ENCODE data around the gene SUMO2. TPM values are rescaled to one million over a fixed set of nuclear protein-coding genes. Genes with fewer than 3 reads are reported as not detected.
A peak's percentile ranks its signal among the peaks of the same experiment; 100 is the strongest.

The SUMO2 gene
- total and polyA plus RNA-seq, 2 of the 8 experiments (the other 6 are each of a cell fraction or from before 2014, with no cell fraction given), result 184 to 779 TPM

GRCh38 chr17:75125984-75126383, 56.8 kb downstream of the SUMO2 start:
- Histone ChIP-seq H3K4me3 (ENCODE audit: extremely low read depth in 1 of 4, insufficient read depth in 2 of 4, low read depth in 3 of 4, low read length in 4 of 4) (no peak overlapping the region), H3K9ac (replicated peaks in 1 of 4; ENCODE audit: extremely low read depth in 1 of 4, low read depth in 3 of 4, low read length in 3 of 4) (no peak overlapping the region; a peak in 1 of 7 replicates), H3K4me2 (ENCODE audit: insufficient read depth in 1 of 2, low read depth in 2 of 2, low read length in 2 of 2) (no peak overlapping the region), H2BK12ac (ENCODE audit: low read depth, low read length) (no peak overlapping the region), H3K18ac (ENCODE audit: extremely low read depth, low read length) (no peak overlapping the region), H3K9me3 (ENCODE audit: insufficient read depth in 2 of 2, low read depth in 1 of 2, low read length in 1 of 2) (no peaks in the 10 kb centered on the region), H3K27me3 (replicated peaks in 1 of 4; ENCODE audit: control insufficient read depth in 3 of 4, extremely low read depth in 1 of 4, insufficient read depth in 3 of 4, low read length in 3 of 4) (no peaks in the 10 kb centered on the region; a peak in 1 of 7 replicates), H4K5ac (ENCODE audit: insufficient read length, low read depth, low read length) (no peak overlapping the region), H3K79me1 (ENCODE audit: low read depth, low read length) (no peaks in the 10 kb centered on the region; the same call in 1 of the 2 replicates), H2BK20ac (ENCODE audit: low read length) (no peak overlapping the region), H3K4me1 (replicated peaks in 1 of 4; ENCODE audit: control insufficient read depth in 3 of 4, insufficient read depth in 4 of 4, low read length in 3 of 4) (peaks cover 0 to 8% (median 4%) of the 10 kb centered on the region in 4 experiments; a peak in 5 of 7 replicates), H3K4ac (replicated peaks; ENCODE audit: insufficient read length, low read depth, low read length) (no peak overlapping the region), H3K27ac (ENCODE audit: low read depth, low read length) (0 out of 2 replicates have a peak overlapping the region, but pooled peaks have one; percentile 10), H3K36me3 (ENCODE audit: control insufficient read depth in 2 of 4, insufficient read depth in 4 of 4, low read length in 3 of 4) (peaks cover 0 to 10% (median 6%) of the 10 kb centered on the region in 4 experiments; a peak in 6 of 8 replicates), H3K56ac (replicated peaks; ENCODE audit: insufficient read length, low read depth, low read length) (no peak overlapping the region), H3K14ac (ENCODE audit: insufficient read length) (no peak overlapping the region), H2AFZ (ENCODE audit: low read length) (no peak overlapping the region), H3K79me2 (ENCODE audit: control insufficient read depth in 1 of 2, insufficient read depth in 2 of 2, low read length in 2 of 2) (peaks cover 0 to 9% of the 10 kb centered on the region in 2 experiments; a peak in 1 of 4 replicates), H2BK15ac (ENCODE audit: low read length) (no peak overlapping the region), H3K23me2 (ENCODE audit: low read depth, low read length) (0 out of 2 replicates have a peak, but pooled peaks cover 2% of the 10 kb centered on the region), H4K20me1 (replicated peaks in 1 of 2; ENCODE audit: control insufficient read depth in 1 of 2, insufficient read depth in 2 of 2, low read length in 2 of 2) (peaks cover 8 to 11% of the 10 kb centered on the region in 2 experiments), H4K8ac (ENCODE audit: extremely low read depth, insufficient read depth, low read length) (no peak overlapping the region), H2AK5ac (ENCODE audit: low read depth, low read length) (no peak overlapping the region), H2BK5ac (ENCODE audit: low read depth, low read length) (no peak overlapping the region), H2BK120ac (replicated peaks; ENCODE audit: low read depth, low read length) (no peak overlapping the region), H3K23ac (ENCODE audit: insufficient read length) (no peak overlapping the region), H4K91ac (replicated peaks; ENCODE audit: insufficient read length, low read length) (no peak overlapping the region)
- WGBS, 2 experiments (ENCODE audit: extremely low coverage in 1 of 2, insufficient coverage in 1 of 2, insufficient read length in 1 of 2, insufficient replicate concordance in 2 of 2, low coverage in 1 of 2, low lambda C conversion rate in 2 of 2, missing lambda C conversion rate in 1 of 2), result 81% methylated on average over 3 of the region's 3 CpGs; no CpG with 5 or more reads in 1 of the 2 experiments
- no peak for FAIRE-seq
- DNase-seq (ENCODE audit: low read depth in 1 of 2, low spot score in 2 of 2), result no peak
- TF ChIP-seq CBX5 (IDR thresholded peaks at IDR 0.05; ENCODE audit: low read depth, low read length) (no peak), ATF2 (IDR thresholded peaks at IDR 0.05; ENCODE audit: low read length) (no peak), HDAC2 (IDR thresholded peaks at IDR 0.05; ENCODE audit: borderline replicate concordance in 1 of 2, low read depth in 2 of 2, low read length in 2 of 2) (no peak), JUND (IDR thresholded peaks at IDR 0.05; ENCODE audit: low read length) (no peak), TCF12 (IDR thresholded peaks at IDR 0.05; ENCODE audit: low read depth, low read length) (no peak), POLR2A (IDR thresholded peaks at IDR 0.05; ENCODE audit: control extremely low read depth in 1 of 2, low read depth in 2 of 2, low read length in 2 of 2) (0 out of 3 replicates have a peak, but pooled peaks of 1 of the 2 experiments have one; percentile 18), TBP (IDR thresholded peaks at IDR 0.05; ENCODE audit: low read depth, low read length) (no peak), CHD2 (IDR thresholded peaks at IDR 0.05; ENCODE audit: low read length) (no peak), MAX (IDR thresholded peaks at IDR 0.05) (no peak)
- POLR2A ChIA-PET (ENCODE audit: partially characterized antibody), result interaction anchor here (1.1 to 13.9 kb wide), 7 partner anchors 8 to 62 kb away, joined by 3 to 134 read pairs (median 7); no protein-coding TSS in a partner anchor
- CTCF ChIA-PET (ENCODE audit: partially characterized antibody), result interaction anchor here (0.7 to 12.9 kb wide), 8 partner anchors 12 to 286 kb away, joined by 3 to 239 read pairs (median 4); partner anchors contain the start of gene ARMC7

Data from H1 (cell line).